Breast epithelium (tissue), 3 donors: Measurements from ENCODE around the gene ERV3-1. TPM values are rescaled to one million over a fixed set of nuclear protein-coding genes. Genes with fewer than 3 reads are reported as not detected.

Source experiments
- total RNA-seq, 3 donors: library from RNA; depleted of rRNA; stranded (reverse); fragments of >200 nt; gene quantifications; one replicate each; pipeline ENCODE4 v1.1.0, GENCODE V29; 2016

ERV3-1 gene
- total RNA-seq, 3 donors from 2014 or later = 52.4 to 92.8 (median 66.9) TPM

Other genes starting within 250 kb of the ERV3-1 start
- gene ZNF138, start 212.3 kb downstream of the ERV3-1 start, total RNA-seq = 10 to 100 TPM; 10.6 to 40.8 (median 31.1) TPM
- 10 to 100 TPM in 2 of 3 donors, 1 to 10 TPM in 1; 6.9 to 21.7 (median 18.0) TPM for gene ZNF273, start 103.4 kb downstream of the ERV3-1 start, total RNA-seq
- gene ZNF117, start 15.7 kb downstream of the ERV3-1 start, total RNA-seq = 10 to 100 TPM; 37.4 to 49.1 (median 43.6) TPM